GDM1 (cell line): ENCODE data around the gene NAA80.

ENCODE experiments used
- DNase-seq: peaks from one replicate; lab custom pipeline; 2025; lab: John Stamatoyannopoulos, UW

The NAA80 gene

GRCh38 chr3:50327943-50328691 lies 28.9 kb upstream of the NAA80 start, which contains the start of gene TUSC2:
Gene TUSC2, minus strand, starts transcription at chr3:50328223. Its CDS starts 124 bp downstream, at chr3:50328099.
- DNase-seq, result peak; percentile 91

- DNase-seq, result no peak
Measured at GRCh38 chr3:50327129-50327528, 27.9 kb upstream of the NAA80 start.

GRCh38 chr3:50326182-50326541 lies 27.0 kb upstream of the NAA80 start:
- DNase-seq, result no peak

GRCh38 chr3:50325497-50326181 lies 26.4 kb upstream of the NAA80 start:
- no peak for DNase-seq

GRCh38 chr3:50325113-50325480 lies 25.9 kb upstream of the NAA80 start:
- no peak for DNase-seq

GRCh38 chr3:50324351-50325112 lies 25.3 kb upstream of the NAA80 start:
- DNase-seq, result peak; percentile 24

- DNase-seq, result no peak
Measured at GRCh38 chr3:50323614-50324199, 24.5 kb upstream of the NAA80 start.

- no peak for DNase-seq
Measured at GRCh38 chr3:50323092-50323600, 23.9 kb upstream of the NAA80 start.

GRCh38 chr3:50322386-50323091 lies 23.3 kb upstream of the NAA80 start, which contains the start of gene HYAL2:
Gene HYAL2, minus strand, starts transcription at chr3:50322745. Its CDS starts 2,256 bp downstream, at chr3:50320489.
- DNase-seq, result no peak

- no peak for DNase-seq
Measured at GRCh38 chr3:50322115-50322385, 22.8 kb upstream of the NAA80 start.

- DNase-seq, result peak; percentile 77
Measured at GRCh38 chr3:50321336-50322114, 22.3 kb upstream of the NAA80 start.

GRCh38 chr3:50320853-50321335 lies 21.7 kb upstream of the NAA80 start:
- DNase-seq, result peak; percentile 62

GRCh38 chr3:50319894-50320625 lies 20.9 kb upstream of the NAA80 start:
- DNase-seq, result no peak

- DNase-seq, result no peak
Measured at GRCh38 chr3:50319181-50319893, 20.1 kb upstream of the NAA80 start.

GRCh38 chr3:50318615-50319014 lies 19.4 kb upstream of the NAA80 start:
- DNase-seq, result no peak

- no peak for DNase-seq
Measured at GRCh38 chr3:50318163-50318562, 19.0 kb upstream of the NAA80 start.

- no peak for DNase-seq
Measured at GRCh38 chr3:50317300-50317699, 18.1 kb upstream of the NAA80 start.

- DNase-seq, result no peak
Measured at GRCh38 chr3:50316657-50317242, 17.5 kb upstream of the NAA80 start.

GRCh38 chr3:50314816-50315215 lies 15.6 kb upstream of the NAA80 start:
- no peak for DNase-seq
